CD4-positive, alpha-beta T cell treated with Interleukin-4 for 1 hour (primary cell): ENCODE measurements around the gene ST7.
"Not testable (repeated sequence)": the region's sequence is repeated elsewhere in the genome, so short reads cannot be mapped to it uniquely, and the experiment has no call there.

Experiments used
- DNase-seq, 2 donors: peaks; one replicate each; pipeline ENCODE4 v3.0.0-alpha.2; 2020 to 2022

Gene ST7

DNA sequence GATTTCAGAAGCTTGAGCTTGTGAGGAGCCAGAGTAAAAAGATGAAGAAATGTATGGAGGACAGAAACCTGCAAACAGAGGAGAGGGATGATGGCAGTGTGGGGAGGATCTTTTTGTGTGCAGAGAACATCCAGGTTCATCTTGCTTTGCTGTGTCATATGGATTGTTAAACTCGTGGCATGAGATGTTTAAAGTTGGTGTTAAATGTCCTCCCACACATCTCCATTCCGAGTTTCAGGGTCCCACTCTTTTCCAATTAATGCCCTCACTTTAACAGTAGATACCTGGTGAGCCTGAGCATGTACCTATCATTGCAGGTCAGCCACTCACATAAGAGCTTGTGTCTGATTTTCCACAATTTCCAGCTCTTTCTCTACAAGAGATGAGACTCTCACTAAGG is 147.7 kb downstream of the ST7 start:
- no peak for DNase-seq

DNA sequence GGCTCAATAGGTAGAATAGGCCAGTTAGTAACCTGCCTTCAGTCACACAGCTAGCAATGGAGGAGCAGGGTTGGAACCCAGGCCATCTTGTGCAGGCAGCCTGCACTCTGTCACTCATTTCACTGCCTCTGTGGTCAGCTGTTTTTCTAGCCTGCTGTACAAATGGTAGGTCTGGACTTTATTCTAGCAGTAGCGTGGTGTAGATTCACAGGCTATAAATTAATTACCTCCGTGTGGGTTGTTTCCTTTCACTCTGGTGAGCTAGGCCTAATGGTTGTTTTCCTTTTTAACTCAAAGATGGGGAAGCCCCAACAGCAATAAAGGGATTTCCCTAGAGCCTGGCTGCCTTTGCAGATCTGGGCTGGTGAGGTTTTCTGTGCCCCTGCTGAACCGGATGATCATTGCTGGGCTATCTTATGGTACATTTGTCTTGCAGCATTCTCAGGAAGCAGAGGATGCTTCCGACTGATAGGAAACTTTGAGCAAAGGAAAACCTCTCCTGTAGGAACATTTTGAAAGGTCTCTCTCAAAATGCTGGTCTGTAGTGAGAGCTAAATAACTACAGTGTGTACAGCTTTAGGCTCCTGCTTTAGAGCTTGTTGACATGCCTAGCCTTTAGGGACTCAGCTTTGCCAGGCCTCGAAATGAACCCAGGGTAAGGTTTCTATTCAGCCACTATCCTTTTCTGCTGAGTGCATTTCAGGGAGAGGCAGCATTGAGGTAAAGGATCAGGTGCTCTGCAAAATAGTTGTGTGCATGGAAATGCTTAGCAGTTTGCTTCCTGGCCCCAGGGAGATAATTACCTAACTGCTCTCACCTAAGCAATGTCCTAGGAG is 157.4 kb downstream of the ST7 start:
- DNase-seq: peak; percentile 27 to 63

DNA sequence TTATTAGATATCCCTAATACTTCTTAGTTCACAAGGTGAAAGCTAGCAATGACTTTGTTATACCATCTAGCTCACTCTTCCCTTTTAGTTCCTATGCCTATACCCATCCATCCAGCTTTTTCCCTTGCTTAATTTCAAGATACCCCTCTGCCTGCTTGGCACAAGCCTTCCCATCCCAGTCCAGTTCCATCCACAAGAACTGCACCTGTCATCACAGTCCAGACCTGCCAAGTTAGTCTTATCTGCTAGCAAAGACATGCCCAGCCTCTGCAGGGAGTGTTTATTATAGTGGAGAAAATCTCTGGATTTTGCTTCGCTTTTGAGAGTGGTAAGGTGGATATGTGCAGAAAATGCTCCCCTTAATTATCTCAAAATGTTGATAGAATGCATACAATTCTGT is 158.2 kb downstream of the ST7 start:
- DNase-seq: no peak

DNA sequence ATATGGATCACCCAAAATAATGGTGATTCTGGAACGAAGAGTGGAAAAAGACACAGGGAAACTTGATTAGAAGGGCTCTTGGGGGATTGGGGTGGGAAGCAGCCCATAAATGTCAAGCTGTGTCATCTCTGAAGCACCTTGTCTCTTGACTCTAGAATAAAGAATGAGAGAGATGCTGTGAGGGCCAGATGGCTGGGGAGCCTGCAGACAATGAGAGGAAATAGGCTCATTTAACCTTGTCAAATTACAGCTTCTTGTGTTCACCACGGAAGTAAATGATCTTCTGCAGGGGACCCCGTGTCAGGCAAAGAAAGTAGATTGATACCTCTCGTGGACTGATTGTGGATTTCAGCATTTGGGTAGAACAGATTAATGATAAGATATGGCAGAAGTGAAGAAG is 159.3 kb downstream of the ST7 start:
- no peak for DNase-seq

DNA sequence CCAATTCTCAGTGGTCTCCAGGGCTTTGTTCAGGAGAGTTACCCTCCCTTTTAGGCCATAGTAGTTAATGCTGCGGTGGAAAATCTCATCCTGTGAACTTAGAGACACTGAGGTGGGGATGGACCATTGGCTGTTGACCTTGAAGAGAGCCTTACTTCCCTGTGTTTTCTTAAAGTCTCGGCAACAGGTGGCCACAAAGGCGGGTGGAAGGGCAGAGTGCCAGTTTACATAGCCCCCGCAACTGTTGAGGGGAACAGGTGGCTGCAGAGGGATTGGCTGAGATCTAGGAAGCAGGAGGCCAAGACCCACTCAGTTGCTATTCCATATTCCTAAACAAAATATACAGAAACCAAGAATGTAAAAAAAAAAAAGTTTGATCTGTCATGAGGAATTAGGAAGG is 160.6 kb downstream of the ST7 start:
- DNase-seq: no peak

DNA sequence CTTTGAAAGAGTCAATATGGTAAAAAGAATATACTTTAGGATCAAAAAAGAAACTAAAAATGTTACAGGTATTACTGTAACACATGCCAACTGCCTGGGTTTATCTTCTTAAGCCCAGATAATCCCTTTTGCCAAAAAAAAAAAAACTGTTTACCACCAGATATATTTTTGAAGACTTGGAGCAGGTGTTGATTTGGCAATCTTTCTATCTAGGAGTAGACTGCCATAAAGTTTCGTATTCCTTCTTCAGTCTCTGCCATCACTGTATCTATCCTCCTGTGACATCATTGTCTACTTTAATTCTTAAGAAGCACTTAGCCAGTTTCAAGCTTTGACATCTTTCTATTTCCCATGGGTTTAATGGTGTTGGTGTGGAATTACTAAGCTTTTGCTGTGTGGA is 161.0 kb downstream of the ST7 start:
- no peak for DNase-seq

DNA sequence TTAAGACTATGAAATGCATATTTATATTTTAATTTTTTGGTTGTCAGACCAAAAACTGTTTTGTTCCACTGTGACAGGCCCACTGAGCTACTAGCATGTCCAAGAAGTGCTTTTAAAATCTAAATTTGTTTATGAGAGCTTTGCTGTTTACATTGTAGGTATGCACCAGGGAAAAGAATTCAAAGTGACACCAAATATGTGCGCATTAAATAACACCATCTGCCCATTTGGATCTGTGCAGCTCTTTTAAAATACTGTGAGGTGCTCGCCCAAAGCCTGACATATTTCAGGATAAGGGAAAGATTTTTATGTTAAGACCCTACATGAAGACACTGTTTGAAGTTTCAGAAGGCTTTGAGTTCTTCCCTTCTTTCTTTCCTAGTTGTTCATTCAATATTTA is 162.9 kb downstream of the ST7 start:
- no peak for DNase-seq

DNA sequence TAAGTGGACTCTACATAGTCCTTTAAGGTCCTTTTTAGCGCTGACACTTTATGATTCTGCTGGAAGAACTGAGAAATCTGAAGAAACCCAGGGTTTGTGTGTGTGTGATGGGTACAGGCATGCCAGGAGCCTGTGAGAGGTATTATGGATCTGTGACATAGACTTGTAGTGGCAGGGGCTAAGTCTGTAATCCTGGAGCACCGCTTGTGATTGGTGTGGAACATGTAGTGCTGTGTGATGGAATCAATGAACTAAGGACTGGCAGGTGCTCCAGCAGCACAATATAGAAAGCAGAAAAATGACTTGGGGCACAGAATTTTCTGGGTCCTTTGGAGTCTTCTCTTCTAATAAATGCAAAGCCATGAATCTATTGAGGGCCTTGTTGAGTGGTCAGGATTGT is 163.9 kb downstream of the ST7 start:
- no peak for DNase-seq

DNA sequence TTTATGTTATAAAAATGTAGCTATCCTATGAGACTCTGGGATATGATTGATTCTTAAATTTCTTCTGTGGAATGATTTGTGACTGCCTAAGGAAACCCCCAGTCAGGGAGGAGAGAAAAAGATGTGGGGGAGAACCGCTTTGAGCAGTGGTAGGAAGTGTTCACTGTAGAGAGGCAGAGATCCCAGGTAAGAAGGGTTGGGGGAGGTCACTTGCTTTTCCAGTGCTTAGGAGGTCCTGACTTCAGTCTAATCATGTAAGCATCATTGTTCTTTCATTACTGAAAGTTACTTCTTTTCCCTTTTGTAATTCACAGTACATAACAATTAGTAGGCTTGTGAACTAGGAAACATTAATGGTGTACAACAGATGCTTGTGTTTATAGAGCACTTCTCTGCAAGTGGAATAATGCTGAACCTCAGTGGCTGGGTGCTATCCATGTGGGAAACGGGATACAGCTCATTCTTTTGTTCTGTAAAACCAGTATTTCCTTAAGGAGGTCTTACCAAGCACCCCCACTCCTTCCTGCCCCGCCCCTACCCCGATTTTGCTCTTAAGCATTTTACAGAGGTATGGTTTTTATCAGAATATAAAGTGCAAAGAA is 165.4 kb downstream of the ST7 start:
- DNase-seq: no peak

DNA sequence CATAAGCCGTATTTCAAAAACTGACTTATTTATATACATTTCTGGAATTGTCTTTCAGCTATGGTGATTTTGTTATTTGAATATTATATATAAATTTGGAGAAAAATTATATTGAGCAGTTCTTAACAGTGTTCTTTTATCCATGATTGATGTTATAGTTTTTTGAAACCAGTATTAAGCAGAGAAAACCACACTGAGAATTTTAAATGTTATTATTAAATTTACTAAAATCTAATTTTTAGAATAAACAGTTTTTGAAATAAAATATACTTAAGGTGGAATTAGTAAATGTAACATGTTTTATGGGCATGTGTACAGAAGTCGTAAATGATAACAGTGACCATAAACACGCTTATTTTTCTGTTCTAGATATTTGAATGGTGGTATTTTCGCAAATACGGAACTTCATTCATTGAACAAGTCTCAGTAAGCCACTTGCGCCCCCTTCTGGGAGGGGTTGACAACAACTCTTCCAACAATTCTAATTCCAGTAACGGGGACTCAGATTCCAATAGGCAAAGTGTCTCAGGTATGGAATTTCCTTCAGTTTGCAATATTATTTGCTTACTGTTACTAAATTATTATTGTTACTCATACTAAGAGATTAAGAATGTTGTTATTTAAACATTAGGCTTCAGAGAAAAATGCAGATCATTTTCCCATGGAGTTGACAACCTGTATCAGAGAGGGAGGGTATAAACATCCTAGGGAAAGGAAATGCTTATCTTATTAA is 166.1 kb downstream of the ST7 start:
- DNase-seq: peak; percentile 66 to 72

DNA sequence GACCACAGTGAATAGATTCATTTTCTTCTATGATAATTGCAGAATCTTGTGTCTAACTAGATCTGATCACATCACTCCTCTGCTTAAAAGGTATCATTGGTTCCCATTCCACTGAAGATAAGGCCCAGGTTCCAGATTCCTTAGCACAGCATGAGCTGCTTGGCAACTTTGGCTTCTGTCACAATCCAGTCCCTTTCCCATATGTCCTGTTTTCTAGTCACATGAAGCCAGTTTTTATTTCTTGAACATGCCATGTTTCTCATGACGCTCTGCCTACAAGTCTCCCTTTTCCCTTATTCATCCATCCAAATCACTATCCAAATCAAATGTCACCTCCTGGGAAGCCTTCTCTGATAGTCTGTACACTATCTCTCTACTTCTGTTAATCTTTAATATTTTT is 167.0 kb downstream of the ST7 start:
- not testable (repeated sequence) for DNase-seq

DNA sequence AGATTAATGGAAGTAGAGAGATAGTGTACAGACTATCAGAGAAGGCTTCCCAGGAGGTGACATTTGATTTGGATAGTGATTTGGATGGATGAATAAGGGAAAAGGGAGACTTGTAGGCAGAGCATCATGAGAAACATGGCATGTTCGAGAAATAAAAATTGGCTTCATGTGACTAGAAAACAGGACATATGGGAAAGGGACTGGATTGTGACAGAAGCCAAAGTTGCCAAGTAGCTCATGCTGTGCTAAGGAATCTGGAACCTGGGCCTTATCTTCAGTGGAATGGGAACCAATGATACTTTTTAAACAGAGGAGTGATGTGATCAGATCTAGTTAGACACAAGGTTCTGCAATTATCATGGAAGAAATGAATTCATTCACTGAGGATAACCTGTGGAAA is 168.7 kb downstream of the ST7 start:
- DNase-seq: not testable (repeated sequence)

DNA sequence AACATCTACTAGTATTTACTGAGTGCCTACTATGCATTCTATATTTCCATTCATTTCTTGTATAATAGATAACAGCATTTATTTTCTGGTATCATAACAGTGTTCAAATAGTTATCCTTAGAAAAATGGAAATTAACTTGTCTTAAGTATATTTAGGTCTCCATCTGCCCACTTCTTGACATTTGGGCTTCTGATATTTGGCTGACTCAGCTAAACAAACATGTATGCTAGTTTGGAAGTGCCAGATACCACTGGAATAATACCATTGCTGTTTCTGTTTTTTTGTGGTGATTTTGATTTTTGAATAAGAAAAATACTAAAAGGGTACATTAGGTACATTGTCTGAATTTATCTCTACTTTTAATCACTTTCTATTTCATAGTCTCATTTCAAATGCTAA is 169.2 kb downstream of the ST7 start:
- no peak for DNase-seq

DNA sequence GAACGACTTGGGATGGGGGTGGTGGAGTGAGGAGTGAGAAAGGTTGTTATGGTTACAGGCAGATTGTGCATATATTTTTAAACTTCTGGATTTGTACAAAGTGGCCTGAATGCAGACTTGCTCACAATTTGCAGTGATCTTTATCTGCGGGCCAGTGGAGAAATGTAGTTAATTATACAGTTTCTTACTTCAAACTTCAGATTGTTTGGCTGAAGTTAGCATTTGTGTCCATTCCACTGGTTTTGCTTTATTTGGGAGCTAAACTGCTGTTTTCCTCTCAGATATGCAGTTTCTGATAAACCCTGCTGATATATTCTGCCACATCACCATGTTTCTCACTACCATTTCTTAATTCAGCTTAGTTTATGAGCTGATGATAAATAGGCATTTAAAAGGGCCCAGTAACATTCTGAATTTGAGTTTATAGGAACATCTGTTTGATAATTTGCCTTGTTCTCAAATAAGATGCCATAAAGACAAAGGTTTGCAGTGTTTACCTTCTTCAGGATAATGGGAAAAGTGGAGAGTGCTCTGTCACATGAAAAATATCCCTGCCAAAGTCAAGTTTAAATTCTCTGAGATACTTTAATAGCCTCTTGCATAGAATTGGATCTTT is 170.1 kb downstream of the ST7 start:
- no peak for DNase-seq

DNA sequence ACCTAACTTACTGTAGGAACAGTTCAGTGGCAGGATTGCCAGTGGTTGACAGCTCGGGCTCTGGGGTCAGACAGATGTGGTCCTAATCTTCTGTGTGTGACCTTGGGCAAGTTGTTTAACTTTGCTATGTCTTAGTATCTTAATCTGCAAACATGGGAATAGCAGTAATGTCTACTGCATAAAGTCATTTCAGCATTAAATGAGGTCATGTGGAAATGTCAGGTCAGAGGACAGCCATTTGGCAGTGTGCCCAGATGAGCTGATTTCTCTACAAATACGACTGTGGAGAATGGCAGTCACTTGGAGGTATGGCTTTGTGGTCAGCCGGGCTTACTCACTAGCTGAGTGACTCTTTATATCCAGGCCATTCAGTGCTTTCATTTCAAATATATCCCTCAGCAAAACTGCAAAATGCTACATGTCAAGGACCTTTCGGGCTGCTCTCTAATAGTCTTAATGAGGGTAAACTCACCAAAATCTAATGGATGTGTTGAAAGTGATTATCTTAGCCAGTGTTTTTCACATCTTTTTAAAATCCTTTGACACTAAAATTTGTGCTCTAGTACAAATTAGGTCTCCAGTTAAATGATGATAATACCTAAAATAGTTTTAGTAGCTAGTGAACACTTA is 171.4 kb downstream of the ST7 start:
- DNase-seq: peak in 1 of 2 donors; percentile 59

DNA sequence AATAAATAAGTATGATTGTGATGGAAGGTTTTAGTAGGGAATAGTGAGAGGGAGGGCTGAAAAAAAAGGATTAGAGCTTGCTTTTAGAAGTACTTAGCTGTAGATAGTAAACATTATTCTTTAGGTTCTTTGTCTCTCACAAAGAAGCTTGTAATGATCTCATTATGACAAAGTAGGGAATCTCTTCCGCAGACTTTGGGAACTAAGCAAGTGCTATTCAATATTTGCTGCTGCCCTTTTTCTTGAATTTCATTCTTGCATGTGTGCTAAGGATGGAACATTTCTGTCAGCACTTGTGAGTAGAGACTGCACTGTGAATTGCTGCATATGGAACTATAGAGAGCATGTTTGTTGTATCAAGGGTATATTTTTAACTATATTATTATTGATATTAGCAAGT is 173.4 kb downstream of the ST7 start:
- no peak for DNase-seq

DNA sequence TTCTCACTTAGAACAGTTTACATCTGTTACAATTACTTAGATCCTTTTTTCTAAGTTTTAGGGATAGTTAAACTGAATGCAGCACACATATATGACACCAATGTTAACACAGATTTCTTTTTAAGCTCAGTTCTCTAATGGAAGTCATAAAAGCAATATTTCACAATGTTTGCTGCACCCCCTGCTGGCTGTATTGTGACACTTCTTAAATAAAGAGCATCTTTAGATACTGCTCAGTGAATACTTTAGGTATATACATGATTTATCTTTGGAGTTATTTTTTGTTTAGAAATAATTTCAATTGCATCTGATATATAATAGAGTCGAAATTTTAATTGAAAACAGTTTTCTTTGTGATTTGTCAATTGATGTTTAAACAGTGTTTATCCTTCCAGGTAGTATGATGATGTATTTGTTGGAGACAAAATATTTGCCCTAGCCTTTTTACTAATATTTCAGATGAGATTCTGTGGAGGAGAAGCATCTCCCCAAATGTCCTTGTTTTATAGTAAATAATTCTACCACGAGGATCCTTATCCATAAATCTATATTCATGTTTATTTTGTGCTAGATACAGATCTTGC is 174.4 kb downstream of the ST7 start:
- DNase-seq: peak; percentile 33 to 59

DNA sequence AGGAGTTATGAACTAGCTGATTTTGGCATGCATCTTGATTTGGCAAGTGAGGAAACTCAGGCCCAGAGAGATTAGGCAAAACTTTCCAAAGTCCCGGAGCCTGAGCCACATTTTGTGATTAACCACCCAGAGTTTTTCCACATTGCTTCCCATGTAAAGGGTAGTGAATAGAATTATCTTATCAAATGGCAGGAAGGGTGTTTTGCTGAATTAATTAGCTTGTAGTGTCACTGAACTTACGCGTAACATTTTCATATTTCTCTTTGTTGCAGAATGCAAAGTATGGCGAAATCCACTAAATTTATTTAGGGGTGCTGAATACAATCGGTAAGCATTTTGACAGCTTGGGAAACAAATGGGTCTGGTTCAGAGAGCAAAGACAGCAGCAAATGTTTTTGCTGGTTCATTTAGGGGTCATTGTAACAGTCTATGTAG is 176.2 kb downstream of the ST7 start:
- no peak for DNase-seq

DNA sequence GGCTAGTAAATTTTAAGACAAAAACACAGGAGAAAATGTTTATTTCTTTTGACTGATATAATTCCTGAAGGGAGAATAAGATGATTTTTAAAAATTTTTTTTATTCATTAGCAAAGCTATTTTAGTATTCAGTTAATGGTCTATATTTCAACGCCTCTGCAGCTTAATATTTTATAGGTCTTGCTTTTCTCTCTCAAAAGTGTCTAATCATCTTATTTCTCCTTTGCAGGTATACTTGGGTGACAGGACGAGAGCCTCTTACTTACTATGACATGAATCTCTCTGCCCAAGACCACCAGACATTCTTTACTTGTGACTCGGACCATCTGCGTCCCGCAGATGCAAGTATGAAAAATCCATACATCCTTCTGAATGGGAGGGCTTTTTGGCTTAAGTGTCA is 177.0 kb downstream of the ST7 start:
- DNase-seq: no peak

DNA sequence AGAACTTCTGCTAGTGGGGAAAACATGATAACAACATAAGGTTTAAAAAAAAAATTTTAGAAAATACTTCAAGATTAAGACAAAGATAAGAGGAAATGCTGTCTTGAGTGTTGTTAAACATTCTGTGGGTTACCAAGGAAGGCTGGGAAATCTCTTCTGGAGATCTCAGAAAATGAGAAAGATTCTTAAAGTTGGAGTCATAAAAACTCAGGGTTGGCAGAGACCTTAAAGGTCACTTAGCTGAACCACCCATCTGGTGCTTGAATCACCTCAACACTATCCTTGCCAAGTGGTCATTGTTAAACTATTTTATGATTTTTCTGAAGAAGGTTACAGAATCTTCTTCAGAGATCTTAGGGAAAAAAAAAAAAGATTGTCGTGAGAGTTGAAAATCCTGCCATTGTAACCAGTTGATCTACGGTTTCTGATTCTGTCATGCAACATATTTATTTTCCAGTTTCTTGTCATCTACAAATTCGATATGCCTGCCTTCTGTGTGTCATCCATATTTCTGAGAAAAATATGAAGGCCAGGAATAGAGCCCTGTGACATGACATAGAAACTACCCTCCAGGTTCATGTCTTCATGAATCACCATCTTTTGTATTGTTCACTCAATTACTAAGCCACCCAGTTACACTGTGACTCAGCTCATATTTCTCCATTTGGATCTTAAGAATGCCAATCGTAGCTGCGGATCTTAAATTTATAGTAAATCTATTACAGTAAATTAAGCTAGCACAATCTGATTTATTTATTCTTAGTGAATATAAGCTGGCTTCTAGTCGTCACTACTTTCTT is 179.2 kb downstream of the ST7 start:
- DNase-seq: no peak

DNA sequence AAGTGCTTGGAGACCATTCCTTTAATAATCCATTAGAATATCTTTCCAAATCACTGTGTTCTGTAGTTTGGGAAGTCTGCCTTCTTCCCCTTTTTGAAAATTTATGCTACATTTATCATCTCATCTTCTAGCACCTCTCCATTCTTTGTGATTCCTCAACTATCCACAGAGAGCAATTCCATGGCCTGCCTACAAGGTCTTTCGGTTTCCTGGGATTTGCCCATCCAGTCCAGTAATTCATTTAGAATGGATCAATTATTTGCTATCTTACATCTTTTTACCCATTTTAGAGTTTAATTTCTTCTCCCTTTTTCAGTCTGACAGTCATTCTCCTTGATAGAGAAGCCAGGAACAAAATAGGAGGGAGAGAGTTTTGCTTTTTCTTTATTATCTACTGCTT is 179.8 kb downstream of the ST7 start:
- DNase-seq: no peak

DNA sequence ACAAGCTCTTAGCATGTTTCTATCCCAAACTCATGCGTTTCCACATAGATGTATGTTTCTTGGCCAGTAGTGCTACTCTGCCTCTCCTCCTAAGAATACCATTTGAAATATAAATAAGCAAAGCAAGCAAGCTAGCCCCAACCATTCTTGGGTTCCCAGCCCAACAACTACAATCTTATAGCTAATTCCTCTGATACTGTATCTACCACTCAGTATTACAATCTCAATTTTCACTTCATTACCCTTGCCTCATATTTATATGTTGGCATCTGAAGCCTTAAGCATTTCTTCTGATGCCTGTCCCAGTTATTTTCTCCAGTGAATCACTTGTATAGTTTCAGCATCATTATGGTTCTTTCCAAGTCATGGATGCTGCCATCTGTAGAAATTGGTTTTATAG is 181.1 kb downstream of the ST7 start:
- DNase-seq: no peak
